ENCODE results near the gene SLC12A5.

- TF ChIP-seq CTCF (IDR thresholded peaks at IDR 0.05) (no peak), POLR2A (IDR thresholded peaks at IDR 0.05; ENCODE audit: low read depth) (no peak), POLR2AphosphoS5 (IDR thresholded peaks at IDR 0.05) (no peak), EP300 (IDR thresholded peaks at IDR 0.05) (no peak)
Observed at GRCh38 chr20:46006022-46006705, 22.9 kb upstream of the SLC12A5 start.

All from esophagus muscularis mucosa (tissue), 4 donors.